A673 (cell line): ENCODE results near the gene RPL37A.

Experiments used
- EZH2 ChIP-seq: fragments of 200-600 bp; sonication (generic); IDR thresholded peaks from 2 replicates; pipeline ENCODE4 v1.6.1; 2017; ENCODE audit warnings: borderline replicate concordance, low read depth, mild to moderate bottlenecking, mixed read lengths, antibody characterized with exemption, low read length; ENCODE audit not compliant: poor library complexity, severe bottlenecking
- TF ChIP-seq, protein P1 (sequence below): fragments of 300-800, 200-600 bp; sonication (generic); conservative IDR thresholded peaks from 2 replicates; pipeline ENCODE4 v1.5.1; 2017; ENCODE audit warnings: low read depth, mild to moderate bottlenecking, antibody characterized with exemption, low read length, moderate library complexity, mixed read lengths

DNA sequence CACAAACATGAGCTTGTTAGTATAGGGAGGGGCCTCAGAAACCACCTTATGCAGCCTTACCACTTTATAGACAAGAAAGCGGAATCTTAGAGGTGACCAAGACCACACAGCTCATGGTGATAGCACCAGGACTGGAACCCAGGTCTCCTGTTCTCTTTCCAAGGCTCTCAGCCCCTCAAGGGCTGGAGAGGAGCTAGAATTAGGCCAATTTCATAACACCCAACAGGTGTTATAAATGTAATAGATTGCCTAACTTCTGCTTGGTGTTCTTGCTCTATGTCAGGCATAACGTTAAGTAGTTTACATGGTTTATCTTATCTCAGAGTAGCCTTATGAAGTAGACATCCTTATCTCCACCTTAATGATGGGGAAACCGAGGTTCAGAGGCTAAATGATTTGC, 42.9 kb downstream of the RPL37A start:
- TF ChIP-seq, protein P1, sequence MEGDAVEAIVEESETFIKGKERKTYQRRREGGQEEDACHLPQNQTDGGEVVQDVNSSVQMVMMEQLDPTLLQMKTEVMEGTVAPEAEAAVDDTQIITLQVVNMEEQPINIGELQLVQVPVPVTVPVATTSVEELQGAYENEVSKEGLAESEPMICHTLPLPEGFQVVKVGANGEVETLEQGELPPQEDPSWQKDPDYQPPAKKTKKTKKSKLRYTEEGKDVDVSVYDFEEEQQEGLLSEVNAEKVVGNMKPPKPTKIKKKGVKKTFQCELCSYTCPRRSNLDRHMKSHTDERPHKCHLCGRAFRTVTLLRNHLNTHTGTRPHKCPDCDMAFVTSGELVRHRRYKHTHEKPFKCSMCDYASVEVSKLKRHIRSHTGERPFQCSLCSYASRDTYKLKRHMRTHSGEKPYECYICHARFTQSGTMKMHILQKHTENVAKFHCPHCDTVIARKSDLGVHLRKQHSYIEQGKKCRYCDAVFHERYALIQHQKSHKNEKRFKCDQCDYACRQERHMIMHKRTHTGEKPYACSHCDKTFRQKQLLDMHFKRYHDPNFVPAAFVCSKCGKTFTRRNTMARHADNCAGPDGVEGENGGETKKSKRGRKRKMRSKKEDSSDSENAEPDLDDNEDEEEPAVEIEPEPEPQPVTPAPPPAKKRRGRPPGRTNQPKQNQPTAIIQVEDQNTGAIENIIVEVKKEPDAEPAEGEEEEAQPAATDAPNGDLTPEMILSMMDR = no peak
- no peak for TF ChIP-seq EZH2
